ENCODE results near the gene PARD3.

DNA sequence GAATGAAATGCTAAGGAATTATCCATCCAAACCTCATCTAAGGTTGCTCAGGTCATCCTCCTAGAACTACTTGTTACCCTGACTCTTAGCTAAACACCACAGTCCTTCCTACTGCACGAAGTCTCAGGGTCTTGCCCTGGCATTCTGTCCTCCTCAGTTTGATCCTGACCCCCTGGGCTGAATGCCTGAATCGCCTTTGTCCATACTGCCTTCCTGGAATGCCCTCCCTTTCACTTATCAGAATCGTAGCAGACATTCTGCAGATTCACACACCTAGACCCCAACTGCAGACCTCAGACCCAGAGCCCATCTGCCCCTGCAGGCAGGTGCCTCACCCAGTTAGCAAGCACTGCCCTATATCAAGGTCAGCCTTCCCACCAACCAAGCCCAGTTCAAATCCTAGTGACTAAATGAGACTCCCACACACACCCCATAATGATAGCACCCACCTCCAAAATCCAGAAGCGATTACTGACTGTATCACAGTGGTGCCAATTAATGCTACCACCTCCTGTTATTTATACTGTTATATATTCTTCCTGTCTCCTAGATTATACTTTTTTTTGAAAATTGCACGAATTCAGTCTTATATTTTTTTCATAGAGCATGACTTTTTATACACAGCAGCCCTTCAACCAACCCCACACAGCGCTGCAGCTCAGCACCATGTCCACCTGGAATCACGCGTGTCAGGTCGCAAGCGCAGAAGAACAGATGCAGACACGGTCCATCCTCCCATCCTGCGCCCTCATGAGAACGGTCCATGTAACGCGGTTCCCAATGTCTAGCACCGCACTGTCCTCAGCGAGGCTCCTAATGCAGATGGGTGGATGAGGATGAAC is 3.7 kb downstream of the PARD3 start:
- TF ChIP-seq CTCF (IDR thresholded peaks at IDR 0.05) (no peak), EHF (CRISPR knock-in tag; IDR thresholded peaks at IDR 0.05) (no peak), MYC (IDR thresholded peaks at IDR 0.05; ENCODE audit: borderline replicate concordance, low read length) (no peak), POLR2A (IDR thresholded peaks at IDR 0.05; ENCODE audit: low read length) (no peak), SREBF2 (IDR thresholded peaks at IDR 0.05) (no peak), USF2 (IDR thresholded peaks at IDR 0.05) (no peak), EHMT2 (IDR thresholded peaks at IDR 0.05; ENCODE audit: low read depth) (no peak)
- TF ChIP-seq, protein P1, sequence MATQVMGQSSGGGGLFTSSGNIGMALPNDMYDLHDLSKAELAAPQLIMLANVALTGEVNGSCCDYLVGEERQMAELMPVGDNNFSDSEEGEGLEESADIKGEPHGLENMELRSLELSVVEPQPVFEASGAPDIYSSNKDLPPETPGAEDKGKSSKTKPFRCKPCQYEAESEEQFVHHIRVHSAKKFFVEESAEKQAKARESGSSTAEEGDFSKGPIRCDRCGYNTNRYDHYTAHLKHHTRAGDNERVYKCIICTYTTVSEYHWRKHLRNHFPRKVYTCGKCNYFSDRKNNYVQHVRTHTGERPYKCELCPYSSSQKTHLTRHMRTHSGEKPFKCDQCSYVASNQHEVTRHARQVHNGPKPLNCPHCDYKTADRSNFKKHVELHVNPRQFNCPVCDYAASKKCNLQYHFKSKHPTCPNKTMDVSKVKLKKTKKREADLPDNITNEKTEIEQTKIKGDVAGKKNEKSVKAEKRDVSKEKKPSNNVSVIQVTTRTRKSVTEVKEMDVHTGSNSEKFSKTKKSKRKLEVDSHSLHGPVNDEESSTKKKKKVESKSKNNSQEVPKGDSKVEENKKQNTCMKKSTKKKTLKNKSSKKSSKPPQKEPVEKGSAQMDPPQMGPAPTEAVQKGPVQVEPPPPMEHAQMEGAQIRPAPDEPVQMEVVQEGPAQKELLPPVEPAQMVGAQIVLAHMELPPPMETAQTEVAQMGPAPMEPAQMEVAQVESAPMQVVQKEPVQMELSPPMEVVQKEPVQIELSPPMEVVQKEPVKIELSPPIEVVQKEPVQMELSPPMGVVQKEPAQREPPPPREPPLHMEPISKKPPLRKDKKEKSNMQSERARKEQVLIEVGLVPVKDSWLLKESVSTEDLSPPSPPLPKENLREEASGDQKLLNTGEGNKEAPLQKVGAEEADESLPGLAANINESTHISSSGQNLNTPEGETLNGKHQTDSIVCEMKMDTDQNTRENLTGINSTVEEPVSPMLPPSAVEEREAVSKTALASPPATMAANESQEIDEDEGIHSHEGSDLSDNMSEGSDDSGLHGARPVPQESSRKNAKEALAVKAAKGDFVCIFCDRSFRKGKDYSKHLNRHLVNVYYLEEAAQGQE (IDR thresholded peaks at IDR 0.05) = no peak

Measured in A549 (cell line).